ENCODE data around the gene RHOB. TPM values are rescaled to one million over a fixed set of nuclear protein-coding genes. Genes with fewer than 3 reads are reported as not detected.
"Not testable (repeated sequence)": the region's sequence is repeated elsewhere in the genome, so short reads cannot be mapped to it uniquely, and the experiment has no call there.

Gene RHOB
- total RNA-seq, 1 donor from 2014 or later, result 12.9 TPM

DNA sequence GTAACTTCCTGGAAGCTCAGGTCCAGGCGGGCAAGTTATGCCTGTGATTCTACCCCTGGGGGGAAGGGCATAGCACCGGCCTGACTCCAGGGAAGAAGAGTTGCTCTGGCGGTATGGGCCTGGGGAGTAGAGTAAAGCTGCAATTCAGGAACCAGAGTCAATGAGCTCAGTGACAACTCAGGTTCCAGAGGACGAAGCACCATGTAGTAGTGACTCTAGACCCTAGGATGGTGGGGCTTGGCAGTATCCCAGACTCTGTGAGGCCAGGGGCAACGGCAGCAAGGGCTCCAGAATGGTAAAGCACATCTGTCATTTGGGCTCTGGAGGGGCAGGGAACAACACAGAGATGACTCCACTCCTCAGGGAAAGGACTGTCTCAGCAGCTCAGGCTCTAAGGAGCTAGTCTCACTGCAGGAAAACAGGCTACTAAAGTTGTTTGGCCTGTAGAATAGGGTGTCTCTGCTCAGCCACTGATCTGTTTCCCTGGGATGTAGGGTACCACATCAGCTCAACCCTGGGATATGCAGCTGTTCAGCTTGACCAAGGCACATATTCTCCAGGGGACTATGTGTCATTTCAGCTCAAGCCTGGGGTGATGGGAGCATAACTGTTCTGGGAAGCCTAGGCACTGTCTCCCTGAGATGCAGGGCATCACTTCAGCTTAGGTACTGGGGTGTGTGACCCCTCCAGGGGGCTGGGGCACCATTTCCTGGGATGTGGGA, 36.2 kb upstream of the RHOB start:
- Mint-ChIP-seq H3K27me3 (peaks cover 9% of the 10 kb centered on the region), H3K36me3 (ENCODE audit: low read depth) (peaks cover 7% of the 10 kb centered on the region), H3K4me3 (no peak overlapping the region), H3K9me3 (peaks cover 22% of the 10 kb centered on the region), H3K27ac (no peak overlapping the region), H3K4me1 (no peaks in the 10 kb centered on the region)
- ChIA-PET CTCF (interaction anchor here (0.6 to 4.2 kb wide), 25 partner anchors 7 to 552 kb away, joined by 3 to 77 read pairs (median 4); partner anchors contain the start of genes HS1BP3 and RHOB), POLR2A (interaction anchor here (1.4 to 1.9 kb wide), 2 partner anchors 14 to 36 kb away, joined by 4 to 11 read pairs; partner anchors contain the start of gene RHOB)
- ATAC-seq (ENCODE audit: low read depth) (no peak), DNase-seq (no peak)
- intact Hi-C loops (cut with micrococcal nuclease), result loop anchor here (1.0 kb wide), 3 partner anchors 33 to 232 kb away; no protein-coding TSS in a partner anchor
- TF ChIP-seq, protein P1, sequence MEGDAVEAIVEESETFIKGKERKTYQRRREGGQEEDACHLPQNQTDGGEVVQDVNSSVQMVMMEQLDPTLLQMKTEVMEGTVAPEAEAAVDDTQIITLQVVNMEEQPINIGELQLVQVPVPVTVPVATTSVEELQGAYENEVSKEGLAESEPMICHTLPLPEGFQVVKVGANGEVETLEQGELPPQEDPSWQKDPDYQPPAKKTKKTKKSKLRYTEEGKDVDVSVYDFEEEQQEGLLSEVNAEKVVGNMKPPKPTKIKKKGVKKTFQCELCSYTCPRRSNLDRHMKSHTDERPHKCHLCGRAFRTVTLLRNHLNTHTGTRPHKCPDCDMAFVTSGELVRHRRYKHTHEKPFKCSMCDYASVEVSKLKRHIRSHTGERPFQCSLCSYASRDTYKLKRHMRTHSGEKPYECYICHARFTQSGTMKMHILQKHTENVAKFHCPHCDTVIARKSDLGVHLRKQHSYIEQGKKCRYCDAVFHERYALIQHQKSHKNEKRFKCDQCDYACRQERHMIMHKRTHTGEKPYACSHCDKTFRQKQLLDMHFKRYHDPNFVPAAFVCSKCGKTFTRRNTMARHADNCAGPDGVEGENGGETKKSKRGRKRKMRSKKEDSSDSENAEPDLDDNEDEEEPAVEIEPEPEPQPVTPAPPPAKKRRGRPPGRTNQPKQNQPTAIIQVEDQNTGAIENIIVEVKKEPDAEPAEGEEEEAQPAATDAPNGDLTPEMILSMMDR (IDR thresholded peaks at IDR 0.05), result no peak

DNA sequence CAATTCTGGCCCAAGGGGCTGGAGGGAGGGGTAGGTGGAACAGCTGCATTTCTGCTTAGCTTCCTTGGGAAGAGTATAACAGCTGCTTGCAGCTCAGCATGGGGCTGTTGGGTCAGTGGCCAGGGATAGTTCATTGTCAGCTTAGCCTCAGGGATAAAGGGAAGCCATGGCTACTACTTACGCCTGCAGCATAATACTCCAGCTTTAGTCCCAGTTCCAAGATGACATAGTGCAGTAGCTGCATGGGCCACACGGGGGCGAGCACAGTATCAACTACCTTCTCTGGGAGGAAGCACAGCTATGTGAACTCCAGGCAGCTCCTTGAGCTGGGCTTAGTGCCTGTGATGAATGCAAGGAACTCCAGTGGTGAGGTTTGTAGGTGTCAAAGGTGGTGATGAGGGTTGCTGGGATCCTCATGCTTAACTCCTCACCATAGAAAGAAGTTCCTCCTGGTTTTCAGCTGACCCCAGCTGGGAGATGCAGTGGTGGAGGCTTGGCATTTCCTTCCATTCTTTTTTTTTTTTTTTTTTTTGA, 35.4 kb upstream of the RHOB start:
- ATAC-seq (ENCODE audit: low read depth) (peak; percentile 100), DNase-seq (peak; percentile 54)
- peaks cover 12% of the 10 kb centered on the region for H3K27me3 Mint-ChIP-seq
- CTCF ChIA-PET, result interaction anchor here (0.6 to 4.2 kb wide), 27 partner anchors 8 to 551 kb away, joined by 3 to 77 read pairs (median 4); partner anchors contain the start of genes HS1BP3 and RHOB
- intact Hi-C loops (cut with micrococcal nuclease), result loop anchor here (1.0 kb wide), 3 partner anchors 32 to 231 kb away; no protein-coding TSS in a partner anchor
- POLR2A ChIA-PET, result interaction anchor here (0.7 to 1.9 kb wide), 3 partner anchors 13 to 35 kb away, joined by 3 to 11 read pairs (median 4); partner anchors contain the start of gene RHOB
- H3K4me1 Mint-ChIP-seq, result no peaks in the 10 kb centered on the region
- TF ChIP-seq, protein P1 (IDR thresholded peaks at IDR 0.05), result no peak
- no peak overlapping the region for H3K4me3 Mint-ChIP-seq
- peaks cover 7% of the 10 kb centered on the region for H3K36me3 Mint-ChIP-seq (ENCODE audit: low read depth)
- peaks cover 22% of the 10 kb centered on the region for H3K9me3 Mint-ChIP-seq
- H3K27ac Mint-ChIP-seq, result no peak overlapping the region

DNA sequence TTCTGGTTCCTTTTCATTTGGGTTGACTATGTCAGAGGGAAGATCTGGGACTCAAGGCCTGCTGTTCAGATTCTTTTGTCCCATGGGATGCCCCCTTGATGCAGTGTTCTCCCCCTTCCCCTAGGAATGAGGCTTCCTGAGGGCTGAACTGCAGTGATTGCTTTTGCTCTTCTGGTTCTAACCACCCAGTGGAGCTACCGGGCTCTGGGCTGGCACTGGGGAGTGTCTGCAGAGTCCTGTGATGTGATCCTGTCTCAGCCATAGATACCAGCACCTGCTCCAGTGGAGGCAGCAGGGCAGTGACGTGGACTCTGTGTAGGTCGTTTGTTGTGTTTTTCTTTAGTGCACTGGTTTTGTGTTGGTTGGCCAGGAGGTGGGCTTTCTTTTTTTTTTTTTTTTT, 32.1 kb upstream of the RHOB start:
- Mint-ChIP-seq H3K27me3 (peaks cover 8% of the 10 kb centered on the region), H3K4me3 (no peak overlapping the region), H3K4me1 (no peaks in the 10 kb centered on the region), H3K27ac (no peak overlapping the region), H3K9me3 (peaks cover 5% of the 10 kb centered on the region), H3K36me3 (ENCODE audit: low read depth) (peaks cover 2% of the 10 kb centered on the region)
- intact Hi-C loops (cut with micrococcal nuclease), result no loop called here
- no peak for DNase-seq
- ATAC-seq (ENCODE audit: low read depth), result no peak
- ChIA-PET POLR2A (interaction anchor here (0.6 to 0.9 kb wide), 2 partner anchors 32 to 51 kb away, joined by 3 to 4 read pairs; partner anchors contain the start of gene RHOB), CTCF (interaction anchor here (1.2 kb wide), 1 partner anchor 228 kb away, joined by 3 read pairs; no protein-coding TSS in a partner anchor)
- TF ChIP-seq, protein P1 (IDR thresholded peaks at IDR 0.05), result no peak

DNA sequence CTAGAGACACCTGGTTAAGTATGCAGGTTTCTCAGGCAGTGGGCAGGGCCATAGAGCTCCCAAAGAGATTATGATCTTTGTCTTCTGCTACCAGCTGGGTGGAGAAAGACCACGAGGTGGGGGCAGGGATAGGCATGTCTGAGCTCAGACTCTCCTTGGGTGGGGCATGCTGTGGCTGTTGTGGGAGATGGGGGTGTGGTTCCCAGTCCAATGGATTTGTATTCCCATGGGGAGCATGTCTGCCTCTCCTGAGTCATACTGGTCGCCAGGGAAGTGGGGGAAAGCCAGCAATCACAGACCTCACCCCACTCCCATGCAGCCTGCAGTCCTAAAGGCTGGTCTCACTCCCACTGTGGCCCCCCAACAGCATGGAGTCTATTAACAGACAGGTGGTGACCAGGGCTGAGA, 31.4 kb upstream of the RHOB start:
- ATAC-seq (ENCODE audit: low read depth) (no peak), DNase-seq (no peak)
- POLR2A ChIA-PET, result no interaction called here
- Mint-ChIP-seq H3K36me3 (ENCODE audit: low read depth) (no peaks in the 10 kb centered on the region), H3K27ac (no peak overlapping the region), H3K9me3 (peaks cover 2% of the 10 kb centered on the region), H3K4me3 (no peak overlapping the region), H3K27me3 (peaks cover 6% of the 10 kb centered on the region), H3K4me1 (no peaks in the 10 kb centered on the region)
- TF ChIP-seq, protein P1 (IDR thresholded peaks at IDR 0.05), result no peak
- CTCF ChIA-PET, result no interaction called here
- intact Hi-C loops (cut with micrococcal nuclease), result no loop called here

DNA sequence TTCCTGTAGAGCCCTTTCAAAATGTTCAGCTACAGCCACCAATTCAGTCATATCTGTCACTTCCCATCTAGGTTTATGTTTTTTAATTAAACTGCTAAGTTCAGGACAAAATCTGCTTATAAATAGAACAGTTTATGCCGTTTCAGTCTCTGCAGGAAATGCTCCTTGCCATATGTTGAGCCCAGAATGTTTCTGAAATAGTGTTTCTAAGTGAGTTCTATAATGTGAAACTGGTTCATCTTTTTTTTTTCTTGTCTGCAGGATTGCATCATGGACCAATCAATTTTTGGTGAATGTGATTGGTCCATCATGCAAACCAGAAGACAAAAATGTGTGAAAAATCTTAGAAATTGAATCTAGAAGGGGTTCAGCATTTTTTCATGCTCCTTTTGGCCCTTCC, 30.2 kb upstream of the RHOB start:
- H3K27ac Mint-ChIP-seq, result no peak overlapping the region
- ChIA-PET CTCF (no interaction called here), POLR2A (no interaction called here)
- H3K9me3 Mint-ChIP-seq, result peaks cover 2% of the 10 kb centered on the region
- TF ChIP-seq, protein P1 (IDR thresholded peaks at IDR 0.05), result no peak
- DNase-seq (no peak), ATAC-seq (ENCODE audit: low read depth) (no peak)
- H3K4me3 Mint-ChIP-seq, result no peak overlapping the region
- intact Hi-C loops (cut with micrococcal nuclease), result no loop called here
- H3K36me3 Mint-ChIP-seq (ENCODE audit: low read depth), result no peaks in the 10 kb centered on the region
- H3K4me1 Mint-ChIP-seq, result no peaks in the 10 kb centered on the region
- peaks cover 6% of the 10 kb centered on the region for H3K27me3 Mint-ChIP-seq

DNA sequence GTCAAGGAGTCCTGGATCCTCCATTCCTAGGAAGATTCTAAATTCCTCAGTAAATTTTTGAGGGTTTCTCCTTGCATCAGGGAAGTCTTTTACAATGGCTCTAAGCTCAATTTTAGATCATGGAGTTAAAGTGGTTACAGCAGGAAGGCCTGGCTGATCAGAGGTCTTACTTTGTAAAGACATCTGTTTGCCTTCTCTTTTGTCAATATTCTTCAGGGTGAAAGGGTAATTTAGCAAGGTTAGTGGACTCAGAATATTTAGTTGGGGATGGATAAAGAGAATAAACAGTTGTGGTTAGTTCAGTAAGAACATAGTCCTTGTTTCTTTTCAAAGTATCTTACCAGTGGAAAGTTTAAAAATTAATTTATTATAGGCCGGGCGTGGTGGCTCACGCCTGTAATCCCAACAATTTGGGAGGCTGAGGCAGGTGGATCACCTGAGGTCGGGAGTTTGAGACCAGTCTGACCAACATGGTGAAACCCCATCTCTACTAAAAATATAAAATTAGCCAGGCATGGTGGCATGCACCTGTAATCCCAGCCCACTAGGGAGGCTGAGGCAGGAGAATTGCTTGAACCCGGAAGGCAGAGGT, 29.5 kb upstream of the RHOB start:
- intact Hi-C loops (cut with micrococcal nuclease); POLR2A ChIA-PET; ATAC-seq (ENCODE audit: low read depth): not testable (repeated sequence)

More for the DNA sequence above, 29.5 kb upstream of the RHOB start:
- H3K4me1 Mint-ChIP-seq; H3K4me3 Mint-ChIP-seq; DNase-seq; CTCF ChIA-PET; H3K27me3 Mint-ChIP-seq; H3K27ac Mint-ChIP-seq; H3K9me3 Mint-ChIP-seq; H3K36me3 Mint-ChIP-seq (ENCODE audit: low read depth): not testable (repeated sequence)
